K562 (cell line): ENCODE data around the gene KSR2. TPM values are rescaled to one million over a fixed set of nuclear protein-coding genes. Genes with fewer than 3 reads are reported as not detected.
"Not testable (repeated sequence)": the region's sequence is repeated elsewhere in the genome, so short reads cannot be mapped to it uniquely, and the experiment has no call there.

Experiments used
- ATAC-seq: fragments of 200-7000 bp; cut with Tn5 transposase; 3 replicates; pipeline ENCODE4 v1.9.1; 2020; ENCODE audit warnings: moderate library complexity
- BruUV-seq: library from RNA; stranded (reverse); fragments of 400-500 nt; replicated peaks from 2 replicates; lab custom pipeline; 2021; lab: Mats Ljungman, UMichigan
- CTCF ChIA-PET: fragments of 300-600 bp; formaldehyde crosslinking; extraction: SDS; loops from one replicate; lab custom pipeline; 2021; ENCODE audit warnings: low intra/inter-chr PET ratio; lab: Yijun Ruan, JAX
- POLR2A ChIA-PET: fragments of 300-600, 350-650 bp; sonication (Branson Sonifier 250); formaldehyde crosslinking; extraction: SDS; loops from one replicate; lab custom pipeline; 2021; ENCODE audit warnings: antibody characterized with exemption, inconsistent platforms; lab: Yijun Ruan, JAX
- DNase-seq, 4 experiments: peaks; one replicate each; pipeline versions ENCODE4 v3.0.0 to v3.0.0-alpha.2; 2011 to 2018; ENCODE audit warnings: low spot score in 3 of 4, mixed read lengths in 3 of 4; ENCODE audit errors: extremely low read depth in 1 of 4
- FAIRE-seq: peaks from 2 replicates; lab custom pipeline; 2011; peaks lifted over from hg19 to GRCh38; lab: Jason Lieb, UNC
- H2AFZ ChIP-seq: 2 replicates; pipeline ENCODE4 v1.6.0; 2011; ENCODE audit warnings: low read depth, low read length, control low read depth, inconsistent platforms
- H3K27ac ChIP-seq: fragments of 200-600 bp; 3 replicates; pipeline ENCODE4 v1.8.0; 2011; ENCODE audit warnings: low read depth, mild to moderate bottlenecking, control low read depth, inconsistent platforms, low read length, moderate library complexity, mixed read lengths; ENCODE audit errors: extremely low read depth
- H3K27me3 ChIP-seq, 2 experiments: fragments of 300-600 bp in 1 of 2; 2 replicates in 1 of 2; 3 replicates in 1 of 2; pipeline versions ENCODE4 v1.6.0 to v1.8.0; 2011; ENCODE audit warnings: inconsistent platforms in 2 of 2, low read length in 2 of 2, mild to moderate bottlenecking in 1 of 2, mixed read lengths in 1 of 2, moderate library complexity in 1 of 2; ENCODE audit not compliant: control insufficient read depth in 2 of 2, insufficient read depth in 2 of 2
- H3K36me3 ChIP-seq: fragments of 300-600 bp; 3 replicates; pipeline ENCODE4 v1.8.0; 2011; ENCODE audit warnings: mild to moderate bottlenecking, low read length, inconsistent platforms; ENCODE audit not compliant: control insufficient read depth, insufficient read depth
- H3K4me1 ChIP-seq, 2 experiments: fragments of 200-600 bp in 1 of 2; replicated peaks in 1 of 2; 2 replicates in 1 of 2; 3 replicates in 1 of 2; pipeline versions ENCODE4 v1.5.1 to v1.8.0; 2011; ENCODE audit warnings: inconsistent platforms in 2 of 2, low read length in 2 of 2, mild to moderate bottlenecking in 1 of 2, mixed read lengths in 1 of 2, moderate library complexity in 1 of 2; ENCODE audit not compliant: control insufficient read depth in 2 of 2, insufficient read depth in 2 of 2
- H3K4me2 ChIP-seq: 2 replicates; pipeline ENCODE4 v1.6.1; 2011; ENCODE audit warnings: low read length, control low read depth, inconsistent platforms, mixed read lengths; ENCODE audit not compliant: insufficient read depth
- H3K4me3 ChIP-seq: fragments of 200-600 bp; sonication (generic), shearing (Covaris generic); 2 replicates; pipeline ENCODE4 v1.5.1; 2016; ENCODE audit warnings: control low read depth, inconsistent platforms
- H3K79me2 ChIP-seq: fragments of 200-600 bp; 3 replicates; pipeline ENCODE4 v1.8.0; 2011; ENCODE audit warnings: low read length, inconsistent platforms; ENCODE audit not compliant: control insufficient read depth, insufficient read depth
- H3K9ac ChIP-seq, 2 experiments: 2 replicates each; pipeline versions ENCODE4 v1.6.0 to v1.6.1; 2011; ENCODE audit warnings: low read depth in 2 of 2, low read length in 2 of 2, control low read depth in 1 of 2, inconsistent platforms in 1 of 2, mild to moderate bottlenecking in 1 of 2, mixed read lengths in 1 of 2; ENCODE audit not compliant: insufficient read depth in 1 of 2
- H3K9me1 ChIP-seq: one replicate; pipeline ENCODE4 v1.6.0; 2011; ENCODE audit warnings: inconsistent platforms, mild to moderate bottlenecking, low read length, moderate library complexity; ENCODE audit not compliant: control insufficient read depth, insufficient read depth
- H3K9me3 ChIP-seq: replicated peaks from 2 replicates; pipeline ENCODE4 v1.5.1; 2011; ENCODE audit warnings: low read depth, low read length, inconsistent platforms; ENCODE audit not compliant: control insufficient read depth, insufficient read depth
- H4K20me1 ChIP-seq: replicated peaks from 2 replicates; pipeline ENCODE4 v1.6.1; 2011; ENCODE audit warnings: low read length, inconsistent platforms, mixed read lengths; ENCODE audit not compliant: control insufficient read depth, insufficient read depth
- ARHGAP35 ChIP-seq: fragments of 450-650 bp; IDR thresholded peaks from 2 replicates; pipeline ENCODE4 v1.6.1; 2018; ENCODE audit not compliant: partially characterized antibody
- BRF2 ChIP-seq: IDR thresholded peaks from 3 replicates; pipeline ENCODE4 v1.6.1; 2011; ENCODE audit warnings: borderline replicate concordance, mild to moderate bottlenecking; ENCODE audit not compliant: insufficient read length, insufficient read depth
- CEBPG ChIP-seq, 3 experiments: fragments of 200-800 bp in 1 of 3; sonication (Bioruptor generic) in 1 of 3; sonication (generic) in 1 of 3; formaldehyde crosslinking in 1 of 3; IDR thresholded peaks in 2 of 3; conservative IDR thresholded peaks in 1 of 3; 2 replicates each; pipeline versions ENCODE4 v1.6.1 to v1.8.0; 2016 to 2022; ENCODE audit warnings: missing compliant biosample characterization in 2 of 3, missing genetic modification characterization in 2 of 3, mild to moderate bottlenecking in 1 of 3, missing genetic modification reagents in 1 of 3
- ESRRB ChIP-seq: fragments of 250-450 bp; sonication (Bioruptor Pico); IDR thresholded peaks from 2 replicates; pipeline ENCODE4 v1.5.0; 2020; ENCODE audit warnings: mild to moderate bottlenecking, moderate library complexity, borderline replicate concordance
- PHTF2 ChIP-seq: fragments of 250-450 bp; sonication (Bioruptor Pico); IDR thresholded peaks from 2 replicates; pipeline ENCODE4 v1.5.0; 2021; ENCODE audit warnings: mild to moderate bottlenecking
- PKNOX1 ChIP-seq: fragments of 450-650 bp; IDR thresholded peaks from 2 replicates; pipeline ENCODE4 v1.6.1; 2016
- REST ChIP-seq, 2 experiments: fragments of 450-650 bp; formaldehyde crosslinking in 1 of 2; IDR thresholded peaks; 2 replicates each; pipeline versions ENCODE4 v1.4.0 to v1.6.1; 2014 to 2020; ENCODE audit warnings: mild to moderate bottlenecking in 2 of 2, borderline replicate concordance in 1 of 2, low read depth in 1 of 2
- TCF3 ChIP-seq: sonication (generic); formaldehyde crosslinking; IDR thresholded peaks from 2 replicates; pipeline ENCODE4 v1.4.0; 2020; ENCODE audit warnings: mild to moderate bottlenecking, missing genetic modification reagents
- ZFP30 ChIP-seq: fragments of 250-450 bp; sonication (Bioruptor Pico); IDR thresholded peaks from 2 replicates; pipeline ENCODE4 v1.8.0; 2022; ENCODE audit warnings: moderate library complexity, mild to moderate bottlenecking, inconsistent platforms, borderline replicate concordance
- ZNF76 ChIP-seq: fragments of 250-450 bp; sonication (Bioruptor Pico); IDR thresholded peaks from 2 replicates; pipeline ENCODE4 v1.4.0; 2020; ENCODE audit warnings: mild to moderate bottlenecking, moderate library complexity, borderline replicate concordance
- WGBS: fragments of 100-300 bp; shearing (Covaris generic); methylation state at CpG from one replicate; pipeline ENCODE4 v1.1.6; 2016; ENCODE audit warnings: low coverage, mixed read lengths; ENCODE audit not compliant: insufficient coverage; ENCODE audit errors: missing lambda C conversion rate; 5-methylcytosine and 5-hydroxymethylcytosine counted together
- in situ Hi-C: fragments of 300-500 bp; cut with MboI; formaldehyde crosslinking; loops from 4 replicates; pipeline ENCODE4 v1.15.0; 2018; ENCODE audit warnings: inconsistent platforms, mixed read lengths
- intact Hi-C: fragments of 100-400 bp; cut with micrococcal nuclease; formaldehyde crosslinking; loops from 2 replicates; pipeline ENCODE4 v1.14.2; 2022
- polyA plus RNA-seq, 8 experiments: library from polyadenylated mRNA; depleted of rRNA in 4 of 8; stranded (reverse) in 5 of 8; unstranded in 3 of 8; fragments of >200 nt; fragmentation: Nextera tagmentation in 2 of 8; fragmentation: Illumina TruSeq in 1 of 8; extraction: Ambion mirVana in 2 of 8; extraction: Trizol in 1 of 8; gene quantifications; 2 replicates each; pipeline versions ENCODE4 v1.2.1 to v1.2.3, GENCODE V29; 2011 to 2014; ENCODE audit warnings: inconsistent platforms in 1 of 8, missing spikeins in 1 of 8
- total RNA-seq, 7 experiments: library from RNA; depleted of rRNA in 6 of 7; stranded (reverse); fragments of >200 nt in 6 of 7; fragmentation: Illumina TruSeq in 2 of 7; extraction: Trizol in 2 of 7; gene quantifications; 2 replicates each; pipeline versions ENCODE4 v1.2.1 to v1.2.3, GENCODE V29; 2011 to 2021; ENCODE audit warnings: low replicate concordance in 1 of 7

KSR2 gene
- total and polyA plus RNA-seq, 9 of the 15 experiments (the other 6 are each of a cell fraction or from before 2014, with no cell fraction given) = not detected

- TF ChIP-seq REST (IDR thresholded peaks at IDR 0.05; ENCODE audit: borderline replicate concordance) (no peak), REST (CRISPR knock-in tag; IDR thresholded peaks at IDR 0.05; ENCODE audit: low read depth) (no peak), ZFP30 (no peak), PHTF2 (CRISPR knock-in tag) (no peak), ZNF76 (CRISPR knock-in tag) (no peak), BRF2 (no peak), ESRRB (CRISPR knock-in tag) (no peak), ARHGAP35 (no peak), TCF3 (CRISPR knock-in tag) (no peak), PKNOX1 (no peak), CEBPG (CRISPR knock-in tag; IDR thresholded peaks at IDR 0.05) (no peak), CEBPG (tag; conservative IDR thresholded peaks at IDR 0.05 in 1 of 2, IDR thresholded peaks at IDR 0.05 in 1 of 2) (no peak)
Observed at GRCh38 chr12:117629454-117629853, 339.3 kb downstream of the KSR2 start (continued).

GRCh38 chr12:117628711-117629110 is 340.1 kb downstream of the KSR2 start:
- POLR2A ChIA-PET, intact Hi-C loops: not testable (repeated sequence)

More at GRCh38 chr12:117628711-117629110, 340.1 kb downstream of the KSR2 start:
- H3K9me3 ChIP-seq, BruUV-seq, H3K4me3 ChIP-seq, FAIRE-seq, H3K27ac ChIP-seq, H2AFZ ChIP-seq, H3K9ac ChIP-seq, H3K79me2 ChIP-seq, H3K9me1 ChIP-seq, H3K4me1 ChIP-seq, H4K20me1 ChIP-seq, in situ Hi-C loops, ATAC-seq, H3K36me3 ChIP-seq, CTCF ChIA-PET, H3K4me2 ChIP-seq, H3K27me3 ChIP-seq, DNase-seq: not testable (repeated sequence)
- WGBS = 0% methylated on average over 7 of the region's 7 CpGs
